ENCODE results near the gene BCAS3. TPM values are rescaled to one million over a fixed set of nuclear protein-coding genes. Genes with fewer than 3 reads are reported as not detected.

The BCAS3 gene
- total RNA-seq, 2 experiments from 2014 or later: 13.4 to 14.5 TPM

DNA sequence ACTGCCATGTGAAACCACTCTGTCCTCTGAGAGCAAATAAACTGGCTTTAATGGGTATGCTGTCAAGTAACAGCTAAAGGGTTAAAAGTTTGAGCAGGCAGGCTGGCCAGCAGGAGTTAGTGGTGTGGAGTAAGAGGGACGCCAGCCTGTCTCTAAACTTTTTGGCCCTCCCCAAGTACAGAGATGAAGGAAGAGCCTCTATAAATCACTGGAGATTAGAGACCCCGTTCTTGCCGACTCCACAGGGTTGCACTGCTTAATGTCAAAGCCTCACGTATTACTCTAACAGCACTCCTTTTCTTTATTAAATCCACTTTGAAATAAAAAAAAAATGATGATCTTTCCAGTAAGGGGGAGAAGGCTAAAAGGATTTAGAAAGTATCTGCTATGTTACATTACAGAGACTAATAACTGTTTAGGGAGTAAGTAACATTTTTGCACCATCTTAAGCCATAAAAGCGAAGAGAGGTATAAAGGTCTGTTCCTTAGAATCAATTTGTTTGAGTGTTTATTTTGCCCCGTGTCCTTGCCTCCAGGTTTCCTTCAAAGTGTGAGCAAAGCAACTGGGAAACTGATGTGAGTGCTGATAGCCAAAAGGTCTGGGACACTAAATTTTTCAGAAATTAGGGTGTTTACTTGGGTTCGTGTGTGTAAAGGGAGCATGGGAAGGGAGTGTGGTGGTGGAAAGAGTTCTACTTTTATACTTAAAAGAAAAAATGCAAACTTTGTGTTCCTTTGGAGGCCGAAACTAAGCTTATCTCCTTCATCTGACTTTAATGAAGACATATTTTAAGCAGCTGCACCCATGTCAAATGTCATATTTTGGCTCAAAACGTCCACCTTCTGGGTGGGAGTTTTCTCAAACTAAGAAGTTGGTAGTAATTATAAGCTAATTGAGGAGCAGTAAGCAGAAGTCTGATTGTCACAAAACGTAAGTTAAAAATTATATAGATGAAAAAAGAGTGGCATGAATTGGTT is 612.0 kb downstream of the BCAS3 start:
- no peaks in the 10 kb centered on the region for H4K20me1 ChIP-seq (ENCODE audit: insufficient read depth, low read length)
- no peak overlapping the region for H3K4me2 ChIP-seq (ENCODE audit: low read length)
- intact Hi-C loops (cut with micrococcal nuclease; ENCODE audit: unreplicated experiment): no loop called here
- H3K4me1 ChIP-seq (ENCODE audit: insufficient read depth, low read length, poor library complexity, severe bottlenecking): no peaks in the 10 kb centered on the region
- no peaks in the 10 kb centered on the region for H3K9me2 ChIP-seq (ENCODE audit: insufficient read depth, low read length)
- no peaks in the 10 kb centered on the region for H3K36me3 ChIP-seq (ENCODE audit: insufficient read depth, low read length)
- no peak overlapping the region for H3K4me3 ChIP-seq (ENCODE audit: low read depth, low read length, poor library complexity, severe bottlenecking)
- no peaks in the 10 kb centered on the region for H3K9me3 ChIP-seq (ENCODE audit: low read length)
- no peak overlapping the region for H2AFZ ChIP-seq (ENCODE audit: low read length)
- no peak for TF ChIP-seq EZH2phosphoT487 (IDR thresholded peaks at IDR 0.05; ENCODE audit: borderline replicate concordance, low read depth, low read length)
- no peak for TF ChIP-seq CTCF (conservative IDR thresholded peaks at IDR 0.05; ENCODE audit: low read length)
- no peak for DNase-seq (ENCODE audit: low spot score)
- CTCF ChIA-PET (ENCODE audit: unreplicated experiment): no interaction called here
- H3K27ac ChIP-seq (ENCODE audit: low read depth, low read length, poor library complexity, severe bottlenecking): no peak overlapping the region
- POLR2A ChIA-PET: interaction anchor here (0.6 kb wide), 3 partner anchors 16 to 148 kb away, joined by 3 to 4 read pairs (median 3); no protein-coding TSS in a partner anchor
- no TSS peak for BruUV-seq (replicated peaks)
- no peaks in the 10 kb centered on the region for H3K79me2 ChIP-seq (ENCODE audit: insufficient read depth, low read depth, low read length)

DNA sequence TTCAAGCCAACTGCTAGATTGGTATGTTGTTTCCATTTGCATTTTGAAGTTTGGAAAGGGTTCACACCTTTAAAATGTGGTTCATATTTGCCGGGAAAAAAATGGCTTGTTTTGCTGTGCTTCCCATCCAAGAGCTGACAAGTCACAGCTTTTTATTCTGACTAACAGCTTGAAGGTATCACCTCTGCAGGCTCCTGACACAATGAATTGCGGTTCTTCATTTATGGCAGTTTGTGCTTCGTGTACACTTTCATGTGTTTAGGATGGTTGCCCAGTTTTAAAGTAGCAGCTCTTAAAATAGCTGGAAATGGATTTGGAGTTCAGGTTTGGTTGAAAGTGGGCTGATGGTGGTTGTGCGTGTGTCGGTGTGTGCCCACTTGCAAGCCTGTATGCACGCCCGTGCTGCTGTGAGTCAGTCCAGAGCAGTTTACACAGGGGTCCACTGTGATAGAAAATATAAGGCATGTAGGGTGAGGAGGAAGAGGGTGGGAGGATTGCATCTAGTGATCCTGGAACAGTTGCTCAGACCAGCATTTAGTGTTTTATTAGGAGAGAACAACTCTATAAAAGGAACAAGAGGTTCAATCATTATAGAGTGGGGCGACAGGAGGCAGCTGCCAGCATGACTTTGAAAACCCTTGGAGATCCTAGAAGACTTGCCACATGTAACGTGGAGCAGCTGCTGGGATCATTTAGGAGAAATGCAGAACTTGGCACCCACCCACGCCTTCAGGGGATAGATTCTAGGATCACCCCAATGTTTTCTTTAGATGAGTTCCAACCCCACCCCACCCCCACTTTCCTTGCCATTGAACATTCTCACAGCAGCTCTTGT is 614.0 kb downstream of the BCAS3 start:
- BruUV-seq (replicated peaks): no TSS peak
- Histone ChIP-seq H3K4me2 (ENCODE audit: low read length) (no peak overlapping the region), H3K79me2 (ENCODE audit: insufficient read depth, low read depth, low read length) (no peaks in the 10 kb centered on the region), H3K9me3 (ENCODE audit: low read length) (no peaks in the 10 kb centered on the region), H2AFZ (ENCODE audit: low read length) (no peak overlapping the region), H3K4me1 (ENCODE audit: insufficient read depth, low read length, poor library complexity, severe bottlenecking) (no peaks in the 10 kb centered on the region), H4K20me1 (ENCODE audit: insufficient read depth, low read length) (no peaks in the 10 kb centered on the region), H3K9me2 (ENCODE audit: insufficient read depth, low read length) (no peaks in the 10 kb centered on the region), H3K36me3 (ENCODE audit: insufficient read depth, low read length) (no peaks in the 10 kb centered on the region), H3K4me3 (ENCODE audit: low read depth, low read length, poor library complexity, severe bottlenecking) (no peak overlapping the region), H3K27ac (ENCODE audit: low read depth, low read length, poor library complexity, severe bottlenecking) (no peak overlapping the region)
- ChIA-PET POLR2A (interaction anchor here (0.6 to 0.7 kb wide), 2 partner anchors 19 to 116 kb away, joined by 3 read pairs; no protein-coding TSS in a partner anchor), CTCF (ENCODE audit: unreplicated experiment) (no interaction called here)
- no peak for DNase-seq (ENCODE audit: low spot score)
- intact Hi-C loops (cut with micrococcal nuclease; ENCODE audit: unreplicated experiment): no loop called here
- no peak for TF ChIP-seq CTCF (conservative IDR thresholded peaks at IDR 0.05; ENCODE audit: low read length)
- TF ChIP-seq EZH2phosphoT487 (IDR thresholded peaks at IDR 0.05; ENCODE audit: borderline replicate concordance, low read depth, low read length): no peak
